Measurements from ENCODE around the gene DUSP3.
A peak's percentile ranks its signal among the peaks of the same experiment; 100 is the strongest.
"Not testable (repeated sequence)": the region's sequence is repeated elsewhere in the genome, so short reads cannot be mapped to it uniquely, and the experiment has no call there.

DUSP3 gene

GRCh38 chr17:43803758-43804157, 25.0 kb upstream of the DUSP3 start:
- peak; percentile 15 for DNase-seq

GRCh38 chr17:43801844-43802243, 23.1 kb upstream of the DUSP3 start:
- DNase-seq: no peak

GRCh38 chr17:43800736-43801135, 22.0 kb upstream of the DUSP3 start:
- DNase-seq: no peak

- DNase-seq: no peak
Measured at GRCh38 chr17:43799047-43799446, 20.3 kb upstream of the DUSP3 start.

- DNase-seq: not testable (repeated sequence)
Measured at GRCh38 chr17:43798024-43798423, 19.2 kb upstream of the DUSP3 start.

GRCh38 chr17:43792668-43793067, 13.9 kb upstream of the DUSP3 start:
- DNase-seq: not testable (repeated sequence)

GRCh38 chr17:43791589-43791988, 12.8 kb upstream of the DUSP3 start:
- DNase-seq: no peak

- DNase-seq: no peak
Measured at GRCh38 chr17:43790311-43790940, 11.6 kb upstream of the DUSP3 start.

GRCh38 chr17:43789482-43789881, 10.7 kb upstream of the DUSP3 start:
- DNase-seq: no peak

GRCh38 chr17:43788540-43788939, 9.8 kb upstream of the DUSP3 start:
- DNase-seq: no peak

GRCh38 chr17:43787728-43788127, 9.0 kb upstream of the DUSP3 start:
- no peak for DNase-seq

GRCh38 chr17:43784628-43785101, 5.9 kb upstream of the DUSP3 start:
- DNase-seq: no peak

GRCh38 chr17:43784068-43784467, 5.3 kb upstream of the DUSP3 start:
- no peak for DNase-seq

- no peak for DNase-seq
Measured at GRCh38 chr17:43782913-43783680, 4.3 kb upstream of the DUSP3 start.

- no peak for DNase-seq
Measured at GRCh38 chr17:43780135-43780534, 1.4 kb upstream of the DUSP3 start, which contains the start of gene CFAP97D1. Gene CFAP97D1 (plus strand): TSS chr17:43780435. CDS start chr17:43780463, 28 bp downstream.

- DNase-seq: peak; percentile 81
Measured at GRCh38 chr17:43779145-43780125, 658 bp upstream of the DUSP3 start.

- no peak for DNase-seq
Measured at GRCh38 chr17:43774304-43775250, 4.2 kb downstream of the DUSP3 start.

- no peak for DNase-seq
Measured at GRCh38 chr17:43772877-43773648, 5.7 kb downstream of the DUSP3 start.

- DNase-seq: no peak
Measured at GRCh38 chr17:43771463-43771862, 7.3 kb downstream of the DUSP3 start.

GRCh38 chr17:43770957-43771356, 7.8 kb downstream of the DUSP3 start:
- no peak for DNase-seq

GRCh38 chr17:43769859-43770258, 8.9 kb downstream of the DUSP3 start:
- DNase-seq: no peak

All from right kidney (tissue), 1 donor.